LoVo (cell line): ENCODE results near the gene CDK4.
"Not testable (repeated sequence)": the region's sequence is repeated elsewhere in the genome, so short reads cannot be mapped to it uniquely, and the experiment has no call there.

Experiments
- DNase-seq: peaks from one replicate; pipeline ENCODE4 v3.0.0-alpha.2; 2016; ENCODE audit warnings: low spot score

The CDK4 gene

DNA sequence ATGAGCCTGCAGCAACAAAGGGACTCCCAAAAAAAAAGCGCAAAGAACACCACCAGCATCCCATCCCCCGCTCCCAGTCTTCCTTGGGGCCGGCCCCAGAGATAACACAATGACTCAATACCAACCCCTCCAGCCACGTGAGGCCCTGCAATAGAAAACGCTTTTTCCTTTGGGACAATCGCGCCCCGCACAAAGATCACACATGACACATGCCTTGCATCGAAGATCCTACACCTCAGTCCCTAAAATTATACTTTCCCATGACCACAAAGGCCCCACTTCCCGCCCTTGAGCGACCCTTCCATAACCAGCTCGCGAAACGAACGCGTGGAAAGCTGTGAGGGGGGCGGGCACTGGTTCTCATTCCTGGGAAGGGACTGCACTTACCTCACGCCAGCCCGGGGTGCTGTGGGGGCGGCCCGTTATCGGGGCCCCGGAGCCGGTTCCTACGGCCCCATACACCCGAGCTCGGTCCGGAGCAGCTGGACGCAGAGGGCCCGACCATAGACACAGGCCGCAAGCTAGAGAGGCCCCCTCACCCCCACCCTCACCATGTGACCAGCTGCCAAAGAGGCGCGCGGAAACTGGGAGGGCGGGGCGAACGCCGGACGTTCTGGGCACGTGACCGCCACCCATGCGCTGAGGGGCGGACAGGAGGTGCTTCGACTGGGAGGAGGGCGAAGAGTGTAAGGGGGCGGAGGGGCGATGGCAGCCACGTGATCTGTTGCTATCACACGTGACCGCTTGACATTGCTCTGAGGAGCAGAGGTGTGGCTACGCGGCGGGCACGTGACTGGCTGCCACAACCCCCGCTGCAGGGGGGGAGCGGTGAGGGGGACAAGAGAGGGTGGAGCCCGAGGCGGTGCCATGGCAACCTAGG, at the start of gene CDK4:
Gene CDK4, minus strand, starts transcription at position 523 of the 880 bp plus-strand sequence. CDS start 593 bp downstream, outside the sequence.
- DNase-seq, result peak; percentile 100

DNA sequence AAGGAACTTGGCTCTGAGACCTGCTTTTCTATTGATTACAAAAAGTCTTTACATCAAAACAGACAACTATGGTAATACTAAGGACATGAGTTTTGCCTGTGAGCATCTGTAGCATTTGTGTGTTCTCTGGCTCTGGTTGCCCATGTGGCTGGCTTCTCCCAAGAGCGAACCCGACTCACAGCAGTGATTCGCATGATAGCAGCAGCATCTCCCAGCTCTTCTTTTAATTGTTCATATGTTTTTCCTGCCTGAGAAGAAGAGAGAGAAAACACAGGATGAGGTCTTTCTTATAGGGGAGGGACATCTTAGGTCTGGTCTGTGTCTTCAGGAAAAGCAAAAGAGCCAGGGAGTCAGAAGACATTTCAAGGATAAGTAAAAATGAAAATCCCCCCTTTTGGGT, 48.9 kb upstream of the CDK4 start:
- no peak for DNase-seq

DNA sequence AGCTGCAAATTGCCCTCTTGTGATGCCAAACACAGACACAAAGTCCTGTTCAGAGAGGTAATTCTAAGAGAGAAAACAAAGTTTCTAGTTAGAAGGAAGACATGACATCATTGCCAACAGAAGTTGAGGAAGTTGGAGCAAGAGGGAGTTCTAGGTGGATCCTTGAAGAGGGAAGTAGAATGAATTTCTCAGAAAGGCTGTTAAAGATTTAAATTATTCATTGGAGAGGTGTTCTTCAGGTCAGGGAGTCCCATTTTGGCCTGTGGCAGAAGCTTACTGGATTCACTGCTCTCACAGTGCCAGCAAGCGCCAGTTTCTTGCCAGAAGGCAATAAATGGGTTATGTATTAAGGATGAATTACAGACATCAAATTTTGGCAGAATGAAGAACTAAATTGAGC, 45.8 kb upstream of the CDK4 start:
- DNase-seq, result no peak

DNA sequence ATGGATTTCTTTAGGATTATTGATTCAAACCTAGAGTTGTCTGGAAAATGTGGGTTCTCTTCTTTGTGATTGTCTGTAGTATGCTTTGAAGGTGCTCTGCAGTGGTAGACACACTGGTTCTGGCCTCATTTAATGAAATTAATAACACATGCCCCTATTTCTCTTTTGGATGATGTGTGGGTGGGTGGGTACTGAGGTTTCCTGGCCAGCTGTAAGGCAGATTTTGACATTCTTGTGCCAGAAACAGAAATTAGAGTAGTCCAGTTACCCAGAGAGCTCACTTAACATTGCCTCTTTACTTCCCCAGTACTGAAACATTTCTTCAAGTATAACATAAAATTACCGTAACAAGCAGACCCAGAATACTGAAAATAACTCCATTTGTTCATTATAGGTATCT, 44.9 kb upstream of the CDK4 start:
- DNase-seq, result no peak

DNA sequence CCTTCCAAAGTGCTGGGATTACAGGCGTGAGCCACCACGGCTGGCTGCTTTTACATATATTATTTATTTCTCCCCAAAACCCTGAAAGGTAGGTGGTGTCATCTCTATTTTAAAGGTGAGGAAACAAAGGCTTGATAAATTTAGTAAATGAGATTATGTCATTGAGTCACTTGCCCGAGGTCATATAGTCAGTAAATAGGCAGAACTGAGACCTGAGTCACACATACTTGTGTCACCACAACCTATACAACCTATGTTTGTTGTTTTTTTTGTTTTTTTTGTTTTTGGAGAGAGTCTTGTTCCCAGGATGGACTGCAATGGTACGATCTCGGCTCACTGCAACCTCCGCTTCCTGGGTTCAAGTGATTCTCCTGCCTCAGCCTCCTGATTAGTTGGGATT, 43.2 kb upstream of the CDK4 start:
- DNase-seq, result no peak

DNA sequence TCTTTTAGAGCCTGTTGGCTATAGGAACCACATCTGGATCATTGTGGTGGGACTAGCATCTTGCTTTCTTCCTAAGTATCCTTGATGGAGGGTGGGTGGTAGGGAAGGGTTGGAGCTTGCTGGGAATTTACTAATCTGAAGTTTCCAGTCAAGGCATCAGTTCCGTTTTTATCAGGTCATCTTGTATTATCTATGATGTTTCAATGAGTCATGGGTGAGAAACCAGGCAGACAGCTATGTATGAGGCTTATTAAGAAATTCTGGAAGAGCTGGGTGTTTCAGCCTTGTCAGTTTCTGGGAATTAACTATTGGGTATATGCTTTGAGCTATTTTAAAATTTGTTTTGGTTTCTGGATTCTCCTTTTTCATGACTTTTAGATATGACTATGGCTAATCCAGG, 41.8 kb upstream of the CDK4 start:
- no peak for DNase-seq

DNA sequence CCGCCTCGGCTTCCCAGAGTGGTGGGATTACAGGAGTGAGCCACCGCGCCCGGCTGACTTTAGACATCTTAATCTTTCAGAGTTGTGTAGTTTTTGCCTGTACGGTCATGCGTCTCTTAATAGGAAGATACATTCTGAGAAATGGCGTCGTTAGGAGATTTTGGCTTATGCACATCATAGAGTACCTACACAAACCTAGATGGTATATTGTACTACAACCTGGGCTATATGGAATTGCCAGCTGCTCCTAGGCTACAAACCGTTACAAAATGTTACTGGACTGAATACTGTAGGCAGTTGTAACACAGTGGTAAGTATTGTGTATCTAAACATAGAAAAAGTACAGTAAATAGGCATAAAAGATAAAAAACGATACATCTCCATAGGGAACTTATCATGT, 31.8 kb upstream of the CDK4 start:
- no peak for DNase-seq

DNA sequence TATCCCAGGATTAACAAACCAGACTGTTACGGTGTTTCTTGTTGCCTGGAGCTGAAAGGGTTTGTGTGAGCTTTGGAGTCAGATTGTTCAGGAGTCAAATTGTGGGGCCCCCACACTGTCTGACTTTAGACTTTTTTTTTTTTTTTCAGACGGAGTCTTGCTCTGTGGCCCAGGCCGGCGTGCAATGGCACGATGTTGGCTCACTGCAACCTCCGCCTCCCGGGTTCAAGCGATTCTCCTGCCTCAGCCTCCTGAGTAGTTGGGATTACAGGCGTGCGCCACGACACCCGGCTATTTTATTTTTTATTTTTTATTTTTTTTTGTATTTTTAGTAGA, 31.3 kb upstream of the CDK4 start:
- DNase-seq, result no peak

DNA sequence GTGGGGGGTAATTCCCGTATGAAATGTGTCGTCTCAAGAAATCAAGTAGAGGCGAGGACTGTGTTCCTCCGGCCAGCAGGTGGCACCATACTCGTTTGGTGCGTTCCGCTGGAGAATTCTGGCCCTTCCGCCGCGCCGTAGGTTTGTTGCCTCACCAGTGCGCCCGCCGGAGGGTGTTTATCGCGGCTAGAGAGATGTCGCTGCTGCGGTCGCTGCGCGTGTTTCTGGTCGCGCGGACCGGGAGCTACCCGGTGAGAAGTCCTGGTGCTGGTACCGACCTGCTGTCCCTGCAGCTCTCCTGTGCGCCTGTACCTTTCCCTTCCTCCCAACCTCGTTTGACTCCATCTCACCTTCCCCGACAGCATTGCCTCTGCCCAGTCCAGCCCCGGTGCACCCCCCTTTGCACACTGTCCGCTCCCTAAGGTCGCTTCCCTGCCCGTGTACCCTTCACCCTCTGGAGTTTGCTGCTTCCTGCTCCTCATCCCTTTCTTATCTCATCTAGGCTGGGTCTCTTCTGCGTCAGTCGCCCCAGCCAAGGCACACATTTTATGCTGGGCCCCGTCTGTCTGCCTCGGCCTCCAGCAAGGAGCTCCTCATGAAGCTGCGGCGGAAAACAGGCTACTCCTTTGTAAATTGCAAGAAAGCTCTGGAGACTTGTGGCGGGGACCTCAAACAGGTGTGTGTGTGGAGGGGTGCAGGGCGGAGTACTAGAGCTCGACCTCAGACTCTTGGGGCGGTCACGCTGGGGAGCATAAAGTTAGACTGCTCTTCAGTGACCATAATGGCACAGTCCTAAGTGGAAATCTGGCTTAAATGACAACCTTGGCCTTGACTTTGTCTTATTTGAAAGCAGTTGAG, 30.7 kb upstream of the CDK4 start, which contains the start of gene TSFM:
Gene TSFM, plus strand, starts transcription at position 180 of the 858 bp plus-strand sequence. Its CDS starts 15 bp downstream, at position 195.
- DNase-seq, result peak; percentile 99

DNA sequence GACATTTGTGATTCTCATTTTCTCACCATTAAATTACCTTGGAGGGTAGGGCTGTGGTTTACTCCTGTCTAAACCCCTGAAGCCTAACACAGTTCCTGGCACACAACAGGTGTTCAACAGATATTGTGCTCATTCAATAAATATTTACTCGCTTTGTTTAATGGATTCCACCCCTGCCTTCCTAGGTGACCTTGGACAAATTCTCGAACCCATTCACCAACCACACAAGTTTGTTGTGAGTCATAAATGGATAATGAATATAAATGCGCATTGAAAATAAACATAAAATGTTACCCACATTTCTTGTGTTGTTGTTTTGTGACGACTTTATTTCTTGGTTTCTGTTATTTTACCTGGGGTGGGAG, 30.1 kb upstream of the CDK4 start:
- DNase-seq, result no peak

DNA sequence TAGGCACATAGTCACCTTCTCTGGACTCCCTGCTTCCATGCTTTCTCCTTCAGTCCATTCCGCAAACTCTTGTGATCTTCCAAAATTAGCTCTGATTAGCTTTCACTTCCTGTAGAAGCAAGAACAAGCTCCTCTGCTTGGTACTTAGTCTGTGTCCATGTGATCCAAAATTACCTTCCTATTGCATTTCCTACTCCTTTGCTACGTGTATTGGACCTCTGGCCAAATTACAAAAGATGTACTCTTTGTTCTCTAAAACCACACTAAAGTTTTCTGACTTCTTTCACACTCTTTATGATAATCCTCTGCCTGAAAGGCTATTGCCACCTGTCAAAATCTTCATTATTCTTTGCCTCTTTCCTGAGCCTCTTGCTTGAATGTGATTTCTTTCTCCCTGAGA, 29.7 kb upstream of the CDK4 start:
- no peak for DNase-seq

DNA sequence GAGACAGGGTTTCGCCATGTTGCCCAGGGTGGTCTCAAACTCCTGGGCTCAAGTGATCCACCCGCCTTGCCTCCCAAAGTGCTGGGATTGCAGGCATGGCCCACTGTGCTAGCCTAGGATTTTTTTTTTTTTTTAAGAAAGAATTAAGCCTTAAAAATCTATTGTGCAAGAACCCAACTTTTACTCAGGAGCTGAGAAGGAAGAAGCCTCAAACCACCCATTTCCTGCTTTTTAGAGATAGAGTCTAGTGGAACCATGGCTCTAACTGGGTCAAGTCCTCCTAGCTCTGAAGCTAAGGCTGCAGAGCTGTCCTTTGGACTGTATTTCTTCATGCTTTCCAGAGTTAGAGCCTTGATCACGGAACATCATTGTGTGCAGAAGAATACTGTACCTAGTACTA, 29.1 kb upstream of the CDK4 start:
- no peak for DNase-seq

DNA sequence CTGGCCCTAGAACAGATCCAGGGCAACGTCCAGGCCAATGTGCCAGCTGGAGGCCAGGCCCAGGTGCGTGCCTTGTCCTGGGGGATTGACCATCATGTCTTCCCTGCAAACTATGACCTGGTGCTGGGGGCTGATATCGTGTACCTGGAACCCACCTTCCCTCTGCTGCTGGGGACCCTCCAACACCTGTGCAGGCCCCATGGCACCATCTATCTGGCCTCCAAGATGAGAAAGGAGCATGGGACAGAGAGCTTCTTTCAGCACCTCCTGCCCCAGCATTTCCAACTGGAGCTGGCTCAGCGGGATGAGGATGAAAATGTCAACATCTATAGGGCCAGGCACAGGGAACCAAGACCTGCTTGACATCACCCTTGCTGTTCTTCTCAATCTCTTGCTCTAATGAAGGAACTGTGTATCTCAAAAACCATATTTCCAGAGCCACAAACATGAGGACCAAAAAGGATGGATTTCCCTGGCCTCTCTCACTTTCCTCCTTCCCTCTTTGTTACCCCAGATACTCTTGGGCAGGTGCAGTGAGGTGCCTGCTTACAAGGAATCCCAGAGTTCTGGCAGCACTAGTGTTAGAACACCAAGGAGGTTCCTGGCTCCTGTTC, 28.3 kb upstream of the CDK4 start:
- no peak for DNase-seq

DNA sequence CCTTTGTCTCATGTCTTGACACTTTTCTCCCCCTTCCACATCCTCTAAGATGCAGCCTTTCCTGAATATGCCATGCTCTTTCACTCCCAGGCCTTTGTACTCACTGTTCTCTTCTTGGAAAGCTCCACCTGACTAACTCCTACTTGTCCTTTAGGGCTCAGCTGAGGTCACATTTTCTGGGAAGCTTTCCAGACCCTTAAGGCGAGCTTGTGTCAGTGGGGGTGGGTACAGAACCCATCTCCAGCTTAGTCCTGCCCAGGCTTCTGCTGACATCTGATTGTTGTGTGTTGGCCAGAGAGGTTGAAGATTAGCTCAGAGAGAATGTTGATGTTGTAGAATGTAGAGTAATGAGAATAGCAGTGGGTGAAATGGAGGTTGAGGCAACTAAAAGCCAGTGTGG, 27.6 kb upstream of the CDK4 start:
- no peak for DNase-seq

DNA sequence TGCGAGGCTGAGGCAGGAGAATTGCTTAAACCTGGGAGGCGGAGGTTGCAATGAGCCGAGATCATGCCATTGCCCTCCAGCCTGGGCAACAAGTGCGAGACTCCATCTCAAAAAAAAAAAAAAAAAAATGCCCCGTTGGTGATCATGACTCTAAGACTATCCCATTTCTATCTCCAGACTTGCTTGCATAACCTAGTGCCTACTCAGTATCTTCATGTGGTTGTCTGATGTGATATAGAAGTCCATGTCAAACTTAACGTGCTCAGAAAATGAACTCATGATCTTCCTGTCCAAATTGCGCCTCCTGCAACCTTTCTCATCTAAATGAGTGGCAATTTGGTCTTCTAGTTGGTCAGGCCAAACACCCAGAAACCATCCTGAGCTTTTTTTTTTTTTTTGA, 25.8 kb upstream of the CDK4 start:
- DNase-seq, result no peak

DNA sequence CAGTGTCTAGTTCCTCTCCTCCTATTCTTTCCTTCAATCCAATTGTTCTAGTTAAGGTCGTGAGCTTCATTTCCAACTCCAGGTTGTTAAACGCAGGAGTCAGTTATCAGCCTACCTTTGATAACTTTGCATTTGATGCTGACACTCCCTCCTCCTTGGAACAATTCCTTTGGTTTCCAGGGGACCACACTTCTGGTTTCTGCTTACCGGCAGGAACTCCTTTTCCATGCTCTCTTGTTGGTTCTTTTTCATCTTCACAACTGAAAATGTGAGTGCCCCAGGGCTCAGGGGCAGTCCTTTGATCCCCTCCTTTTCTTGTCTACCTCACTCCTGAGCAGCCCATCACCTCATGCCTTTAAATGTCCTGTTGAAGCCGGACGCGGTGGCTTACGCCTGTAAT, 25.3 kb upstream of the CDK4 start:
- no peak for DNase-seq

DNA sequence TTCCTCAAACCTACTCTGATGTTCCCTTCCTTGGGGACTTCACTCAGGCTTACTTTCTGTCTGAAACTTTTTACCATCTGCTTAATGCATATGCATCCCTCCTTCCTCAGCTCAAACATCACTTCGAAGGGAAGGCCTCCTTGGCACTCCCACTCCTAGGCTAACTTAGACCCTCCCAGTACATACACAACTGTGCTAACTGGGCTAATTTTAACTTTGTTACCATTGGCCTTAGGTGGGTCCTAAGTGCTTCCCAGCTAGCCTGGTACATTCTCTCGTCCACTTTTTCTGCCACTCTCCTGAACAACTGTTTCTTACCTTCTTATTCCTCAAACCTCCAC, 24.1 kb upstream of the CDK4 start:
- DNase-seq, result no peak

DNA sequence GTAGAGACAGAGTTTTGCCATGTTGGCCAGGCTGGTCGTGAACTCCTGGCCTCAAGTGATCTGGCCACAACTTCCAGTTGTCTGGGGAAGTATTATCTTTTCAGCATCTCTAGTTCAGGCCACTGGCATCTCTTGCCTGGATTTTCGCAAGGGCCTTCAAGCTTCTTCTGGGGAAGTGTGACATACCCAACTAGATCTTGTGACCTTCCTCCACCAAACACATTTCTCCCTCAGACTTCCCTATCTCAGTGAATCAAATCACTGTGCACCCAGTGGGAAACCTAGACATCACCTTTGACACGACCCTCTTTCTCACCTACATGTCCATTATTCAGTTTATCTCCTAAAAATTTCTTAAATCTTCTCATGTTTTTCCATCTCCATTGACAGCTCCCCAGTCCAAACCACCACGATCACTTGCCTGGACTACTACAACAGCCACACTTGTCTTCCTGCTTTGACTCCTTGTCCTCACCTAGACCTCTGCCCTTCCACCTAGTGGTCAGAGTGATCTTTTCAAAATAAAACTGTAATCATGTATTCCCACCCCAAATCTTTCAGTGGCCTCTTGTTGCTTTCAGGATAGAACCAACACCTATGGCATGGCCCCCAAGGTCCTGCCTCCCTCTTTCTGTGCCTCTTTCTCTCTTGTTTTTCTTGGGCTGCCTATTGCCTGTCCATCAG, 23.6 kb upstream of the CDK4 start:
- DNase-seq, result no peak

DNA sequence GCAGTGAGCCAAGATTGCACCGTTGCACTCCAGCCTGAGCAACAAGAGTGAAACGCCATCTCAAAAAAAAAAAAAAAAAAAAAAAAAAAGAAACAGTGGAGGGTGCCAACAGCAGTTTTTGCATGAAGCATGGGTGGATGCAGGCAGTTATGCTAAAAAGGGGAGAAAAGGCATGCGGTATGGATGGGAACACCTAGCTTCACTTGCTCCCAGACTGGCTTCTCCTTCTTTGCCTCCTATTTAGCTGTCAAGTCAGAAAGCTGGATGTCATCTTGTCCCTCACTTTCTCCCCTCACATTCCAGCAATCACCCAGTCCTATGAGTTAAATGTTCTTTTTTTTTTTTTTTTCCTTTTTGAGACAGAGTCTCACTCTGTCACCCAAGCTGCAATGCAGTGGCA, 22.9 kb upstream of the CDK4 start:
- no peak for DNase-seq

DNA sequence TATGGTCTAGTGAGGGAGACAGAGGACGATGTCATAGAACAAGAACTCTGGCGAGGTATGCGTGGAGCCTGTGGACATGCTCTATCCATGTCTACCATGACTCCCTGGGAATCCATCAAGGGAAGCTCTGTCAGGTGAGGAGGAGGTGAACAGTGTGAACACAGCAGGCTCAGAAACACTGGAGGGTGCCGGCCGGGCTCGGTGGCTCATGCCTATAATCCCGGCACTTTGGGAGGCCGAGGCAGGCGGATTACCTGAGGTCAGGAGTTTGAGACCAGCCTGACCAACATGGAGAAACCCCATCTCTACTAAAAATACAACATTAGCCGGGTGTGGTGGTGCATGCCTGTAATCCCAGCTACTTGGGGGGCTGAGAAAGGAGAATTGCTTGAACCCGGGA, 22.5 kb upstream of the CDK4 start:
- DNase-seq, result not testable (repeated sequence)

DNA sequence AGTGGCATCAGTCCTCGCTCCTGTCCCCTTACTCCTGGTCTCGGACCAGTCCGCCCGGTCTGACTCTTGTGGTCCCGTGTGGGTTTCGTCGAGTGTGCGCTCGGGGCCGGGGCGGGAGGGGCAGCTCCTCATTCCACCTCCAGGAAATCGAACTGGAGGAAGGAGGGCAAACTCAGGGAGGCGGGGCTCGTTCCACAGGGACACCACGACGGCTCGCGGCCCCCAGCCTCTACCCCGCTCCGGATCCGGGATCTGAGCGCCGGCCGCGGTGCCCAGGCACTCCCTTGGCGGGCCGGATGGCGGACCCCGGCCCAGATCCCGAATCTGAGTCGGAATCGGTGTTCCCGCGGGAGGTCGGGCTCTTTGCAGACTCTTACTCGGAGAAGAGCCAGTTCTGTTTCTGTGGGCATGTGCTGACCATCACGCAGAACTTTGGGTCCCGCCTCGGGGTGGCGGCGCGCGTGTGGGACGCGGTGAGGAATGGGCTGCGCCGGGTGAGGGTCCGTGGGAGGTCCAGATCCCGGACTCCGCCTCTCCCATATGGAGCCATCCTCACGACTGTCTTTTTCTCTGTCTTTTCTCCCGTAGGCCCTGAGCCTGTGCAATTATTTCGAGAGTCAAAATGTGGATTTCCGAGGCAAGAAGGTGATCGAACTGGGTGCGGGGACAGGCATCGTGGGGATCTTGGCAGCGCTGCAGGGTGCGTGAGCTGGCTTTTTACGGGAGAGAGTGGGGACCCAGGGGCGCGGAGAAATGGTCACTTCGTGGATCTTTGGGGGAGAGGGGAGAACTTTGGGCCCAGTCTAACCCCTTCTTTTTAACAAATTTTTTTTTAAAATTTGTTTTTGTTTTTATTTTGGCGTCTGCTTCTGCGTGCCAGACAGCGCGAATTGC, 20.6 kb upstream of the CDK4 start, which contains the start of gene EEF1AKMT3:
Gene EEF1AKMT3, plus strand, starts transcription at position 186 of the 894 bp plus-strand sequence. Its CDS starts 111 bp downstream, at position 297.
- peak; percentile 64 for DNase-seq
